IMR-90 (cell line): Measurements from ENCODE around the gene CA12. TPM values are rescaled to one million over a fixed set of nuclear protein-coding genes. Genes with fewer than 3 reads are reported as not detected.

Experiments
- ATAC-seq: fragments of 200-7000 bp; cut with Tn5 transposase; 2 replicates; pipeline ENCODE4 v1.9.1; 2020; ENCODE audit warnings: low read depth, mild to moderate bottlenecking, moderate library complexity
- BruUV-seq: library from RNA; stranded (reverse); fragments of 400-500 nt; replicated peaks from 2 replicates; lab custom pipeline; 2021; lab: Mats Ljungman, UMichigan
- CTCF ChIA-PET: fragments of 300-600 bp; formaldehyde crosslinking; extraction: SDS; loops from one replicate; lab custom pipeline; 2021; ENCODE audit warnings: antibody characterized with exemption; lab: Yijun Ruan, JAX
- POLR2A ChIA-PET: fragments of 300-600 bp; sonication (Branson Sonifier 250); formaldehyde crosslinking; loops from one replicate; lab custom pipeline; 2022; ENCODE audit warnings: antibody characterized with exemption; ENCODE audit not compliant: unreplicated experiment; lab: Charles Lee
- DNase-seq: peaks from one replicate; pipeline ENCODE4 v3.0.0; 2013
- H2AFZ ChIP-seq: replicated peaks from 2 replicates; pipeline ENCODE3; 2013; ENCODE audit warnings: low read length, mild to moderate bottlenecking; ENCODE audit not compliant: poor library complexity
- H2AK5ac ChIP-seq: 2 replicates; pipeline ENCODE4 v1.6.1; 2013; ENCODE audit warnings: low read depth, low read length, inconsistent platforms
- H2AK9ac ChIP-seq: replicated peaks from 2 replicates; pipeline ENCODE3; 2013; ENCODE audit warnings: mild to moderate bottlenecking, low read depth, low read length, moderate library complexity; ENCODE audit not compliant: poor library complexity
- H2BK120ac ChIP-seq: 2 replicates; pipeline ENCODE4 v1.6.1; 2013; ENCODE audit warnings: low read depth, low read length, inconsistent platforms
- H2BK15ac ChIP-seq: 3 replicates; pipeline ENCODE4 v1.6.1; 2013; ENCODE audit warnings: low read depth, low read length, inconsistent platforms
- H2BK20ac ChIP-seq: 2 replicates; pipeline ENCODE4 v1.6.1; 2013; ENCODE audit warnings: low read depth, mild to moderate bottlenecking, inconsistent platforms, low read length, moderate library complexity
- H2BK5ac ChIP-seq: 2 replicates; pipeline ENCODE4 v1.6.1; 2013; ENCODE audit warnings: mild to moderate bottlenecking, low read depth, low read length, inconsistent platforms; ENCODE audit not compliant: poor library complexity, severe bottlenecking
- H3K14ac ChIP-seq: replicated peaks from 2 replicates; pipeline ENCODE4 v1.6.1; 2013; ENCODE audit warnings: low read depth, low read length, inconsistent platforms
- H3K18ac ChIP-seq: 2 replicates; pipeline ENCODE4 v1.6.1; 2013; ENCODE audit warnings: low read depth, low read length, control low read depth
- H3K23ac ChIP-seq: 2 replicates; pipeline ENCODE4 v1.6.1; 2013; ENCODE audit warnings: low read depth, low read length, inconsistent platforms
- H3K27ac ChIP-seq: 2 replicates; pipeline ENCODE4 v1.5.1; 2013; ENCODE audit warnings: mild to moderate bottlenecking, control low read depth, low read length; ENCODE audit not compliant: insufficient read depth
- H3K27me3 ChIP-seq: 2 replicates; pipeline ENCODE4 v1.6.1; 2013; ENCODE audit warnings: low read length; ENCODE audit not compliant: control insufficient read depth, insufficient read depth
- H3K36me3 ChIP-seq: 2 replicates; pipeline ENCODE4 v1.6.1; 2013; ENCODE audit warnings: low read length, mixed read lengths; ENCODE audit not compliant: control insufficient read depth, insufficient read depth
- H3K4ac ChIP-seq: 2 replicates; pipeline ENCODE4 v1.6.1; 2013; ENCODE audit warnings: low read depth, low read length, inconsistent platforms
- H3K4me1 ChIP-seq: 2 replicates; pipeline ENCODE4 v1.6.1; 2013; ENCODE audit warnings: low read length, mixed read lengths; ENCODE audit not compliant: control insufficient read depth, insufficient read depth
- H3K4me2 ChIP-seq: 2 replicates; pipeline ENCODE4 v1.6.1; 2013; ENCODE audit warnings: low read depth, mild to moderate bottlenecking, control low read depth, low read length, moderate library complexity
- H3K4me3 ChIP-seq: 2 replicates; pipeline ENCODE4 v1.5.1; 2013; ENCODE audit warnings: low read depth, mild to moderate bottlenecking, control low read depth, low read length, moderate library complexity; ENCODE audit not compliant: insufficient read depth
- H3K56ac ChIP-seq: 2 replicates; pipeline ENCODE4 v1.6.1; 2013; ENCODE audit warnings: low read length, inconsistent platforms; ENCODE audit not compliant: insufficient read depth; ENCODE audit errors: extremely low read depth
- H3K79me1 ChIP-seq, 2 experiments: 2 replicates each; pipeline ENCODE4 v1.6.1; 2013; ENCODE audit warnings: low read length in 2 of 2, inconsistent platforms in 1 of 2, low read depth in 1 of 2
- H3K9ac ChIP-seq: 2 replicates; pipeline ENCODE4 v1.6.1; 2013; ENCODE audit warnings: low read depth, low read length, control low read depth
- H3K9me1 ChIP-seq: 2 replicates; pipeline ENCODE4 v1.6.1; 2013; ENCODE audit warnings: low read length, inconsistent platforms; ENCODE audit not compliant: insufficient read depth
- H3K9me3 ChIP-seq: 2 replicates; pipeline ENCODE4 v1.6.1; 2013; ENCODE audit warnings: low read length; ENCODE audit not compliant: control insufficient read depth, insufficient read depth
- H4K20me1 ChIP-seq: 2 replicates; pipeline ENCODE4 v1.6.1; 2013; ENCODE audit warnings: low read length, inconsistent platforms; ENCODE audit not compliant: insufficient read depth
- H4K5ac ChIP-seq: 2 replicates; pipeline ENCODE4 v1.6.1; 2013; ENCODE audit warnings: mild to moderate bottlenecking, low read depth, low read length, control low read depth
- H4K8ac ChIP-seq, 2 experiments: 2 replicates each; pipeline ENCODE4 v1.6.1; 2013; ENCODE audit warnings: low read depth in 2 of 2, low read length in 2 of 2, control low read depth in 1 of 2, inconsistent platforms in 1 of 2
- H4K91ac ChIP-seq: 2 replicates; pipeline ENCODE4 v1.6.1; 2013; ENCODE audit warnings: low read depth, low read length, inconsistent platforms; ENCODE audit not compliant: insufficient read depth
- BHLHE40 ChIP-seq: fragments of 150-350 bp; IDR thresholded peaks from 2 replicates; pipeline ENCODE4 v1.6.1; 2016; ENCODE audit warnings: mild to moderate bottlenecking, low read depth, low read length
- CEBPB ChIP-seq: IDR thresholded peaks from 2 replicates; pipeline ENCODE4 v1.6.1; 2012; ENCODE audit warnings: low read depth, low read length, improper control_type of control experiment
- CHD1 ChIP-seq: IDR thresholded peaks from 2 replicates; pipeline ENCODE4 v1.6.1; 2012; ENCODE audit warnings: low read depth, low read length, improper control_type of control experiment
- ELK1 ChIP-seq: fragments of 150-350 bp; IDR thresholded peaks from 2 replicates; pipeline ENCODE4 v1.6.1; 2016; ENCODE audit warnings: low read depth, mild to moderate bottlenecking, low read length, moderate library complexity, borderline replicate concordance
- POLR2A ChIP-seq: IDR thresholded peaks from 2 replicates; pipeline ENCODE4 v1.6.1; 2012; ENCODE audit warnings: mild to moderate bottlenecking, low read depth, low read length
- RAD21 ChIP-seq: IDR thresholded peaks from 2 replicates; pipeline ENCODE4 v1.6.1; 2012; ENCODE audit warnings: low read length, improper control_type of control experiment
- RFX5 ChIP-seq: IDR thresholded peaks from 2 replicates; pipeline ENCODE4 v1.8.0; 2012; ENCODE audit warnings: low read depth, mild to moderate bottlenecking, low read length, moderate library complexity
- SMC3 ChIP-seq: fragments of 150-350 bp; IDR thresholded peaks from 2 replicates; pipeline ENCODE4 v1.6.1; 2016; ENCODE audit warnings: low read depth, mild to moderate bottlenecking, antibody characterized with exemption, low read length, moderate library complexity
- USF2 ChIP-seq: fragments of 150-350 bp; IDR thresholded peaks from 2 replicates; pipeline ENCODE4 v1.6.1; 2017; ENCODE audit warnings: mild to moderate bottlenecking, antibody characterized with exemption, low read length, low read depth
- WGBS, 2 experiments: methylation state at CpG; one replicate each; pipeline versions ENCODE4 v1.1.5 to v1.1.7; 2013; ENCODE audit warnings: missing lambda C conversion rate in 2 of 2; ENCODE audit not compliant: insufficient read length in 1 of 2; ENCODE audit errors: extremely low coverage in 2 of 2; 5-methylcytosine and 5-hydroxymethylcytosine counted together
- dilution Hi-C: fragments of 300-500 bp; cut with HindIII; formaldehyde crosslinking; loops from one replicate; pipeline ENCODE4 v1.14.3; 2018; ENCODE audit warnings: low sequenced_read_pairs; ENCODE audit not compliant: unreplicated experiment
- in situ Hi-C: fragments of 300-500 bp; cut with MboI; formaldehyde crosslinking; loops from 3 replicates; pipeline ENCODE4 v1.14.3; 2019; ENCODE audit warnings: low sequenced_read_pairs, inconsistent platforms, mixed read lengths
- intact Hi-C: fragments of 100-400 bp; cut with micrococcal nuclease; formaldehyde crosslinking; loops from 2 replicates; pipeline ENCODE4 v1.10.0; 2022
- polyA plus RNA-seq, 3 experiments: library from polyadenylated mRNA; depleted of rRNA; stranded (reverse); fragments of >200 nt; gene quantifications; 2 replicates each; pipeline ENCODE4 v1.2.3, GENCODE V29; 2012; ENCODE audit warnings: low replicate concordance in 1 of 3
- total RNA-seq: library from RNA; depleted of rRNA; stranded (reverse); fragments of >200 nt; gene quantifications from 2 replicates; pipeline ENCODE4 v1.2.3, GENCODE V29; 2012

The CA12 gene
- total and polyA plus RNA-seq, 2 of the 4 experiments (the other 2 are of a cell fraction), result 33.7 to 52.6 TPM

GRCh38 chr15:63301088-63301487 lies 80.6 kb downstream of the CA12 start:
- Histone ChIP-seq H4K8ac (no peak overlapping the region), H4K91ac (no peak overlapping the region), H2BK5ac (no peak overlapping the region), H3K27me3 (no peaks in the 10 kb centered on the region), H3K4me3 (no peak overlapping the region), H2BK15ac (no peak overlapping the region), H3K4me2 (no peak overlapping the region), H2BK20ac (no peak overlapping the region), H2AFZ (no peak overlapping the region), H2AK9ac (no peak overlapping the region), H2BK120ac (no peak overlapping the region), H3K79me1 (peaks cover 0 to 6% of the 10 kb centered on the region in 2 experiments; a peak in 1 of 4 replicates), H3K9me3 (no peaks in the 10 kb centered on the region), H3K27ac (no peak overlapping the region), H3K18ac (no peak overlapping the region), H3K23ac (no peak overlapping the region), H3K14ac (no peak overlapping the region), H3K56ac (no peak overlapping the region), H2AK5ac (no peak overlapping the region), H4K20me1 (no peaks in the 10 kb centered on the region), H3K9me1 (peaks cover 6% of the 10 kb centered on the region; the same call in 1 of the 2 replicates), H3K4ac (no peak overlapping the region), H3K4me1 (peaks cover 2% of the 10 kb centered on the region; the same call in 1 of the 2 replicates), H4K5ac (no peak overlapping the region), H3K36me3 (peaks cover 32% of the 10 kb centered on the region), H3K9ac (no peak overlapping the region)
- no TSS peak for BruUV-seq
- no CpG with 5 or more reads among the region's 1 CpG for WGBS, 2 experiments
- no peak for DNase-seq
- in situ Hi-C loops (no loop called here), dilution Hi-C loops (no loop called here), intact Hi-C loops (no loop called here)
- no peak for ATAC-seq
- TF ChIP-seq ELK1 (no peak), USF2 (no peak), BHLHE40 (no peak), CEBPB (no peak), SMC3 (no peak), CHD1 (no peak), RFX5 (no peak), POLR2A (no peak), RAD21 (no peak)
- CTCF ChIA-PET, result interaction anchor here (1.3 kb wide), 1 partner anchor 101 kb away, joined by 3 read pairs; no protein-coding TSS in a partner anchor
- POLR2A ChIA-PET, result no interaction called here
